ENCODE measurements around the gene SNAP25.

- TF ChIP-seq POLR2A (IDR thresholded peaks at IDR 0.05) (no peak), EP300 (IDR thresholded peaks at IDR 0.05) (no peak)
- TF ChIP-seq, protein P1, sequence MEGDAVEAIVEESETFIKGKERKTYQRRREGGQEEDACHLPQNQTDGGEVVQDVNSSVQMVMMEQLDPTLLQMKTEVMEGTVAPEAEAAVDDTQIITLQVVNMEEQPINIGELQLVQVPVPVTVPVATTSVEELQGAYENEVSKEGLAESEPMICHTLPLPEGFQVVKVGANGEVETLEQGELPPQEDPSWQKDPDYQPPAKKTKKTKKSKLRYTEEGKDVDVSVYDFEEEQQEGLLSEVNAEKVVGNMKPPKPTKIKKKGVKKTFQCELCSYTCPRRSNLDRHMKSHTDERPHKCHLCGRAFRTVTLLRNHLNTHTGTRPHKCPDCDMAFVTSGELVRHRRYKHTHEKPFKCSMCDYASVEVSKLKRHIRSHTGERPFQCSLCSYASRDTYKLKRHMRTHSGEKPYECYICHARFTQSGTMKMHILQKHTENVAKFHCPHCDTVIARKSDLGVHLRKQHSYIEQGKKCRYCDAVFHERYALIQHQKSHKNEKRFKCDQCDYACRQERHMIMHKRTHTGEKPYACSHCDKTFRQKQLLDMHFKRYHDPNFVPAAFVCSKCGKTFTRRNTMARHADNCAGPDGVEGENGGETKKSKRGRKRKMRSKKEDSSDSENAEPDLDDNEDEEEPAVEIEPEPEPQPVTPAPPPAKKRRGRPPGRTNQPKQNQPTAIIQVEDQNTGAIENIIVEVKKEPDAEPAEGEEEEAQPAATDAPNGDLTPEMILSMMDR (IDR thresholded peaks at IDR 0.05): no peak
Observed at GRCh38 chr20:10347086-10347880, 128.7 kb downstream of the SNAP25 start.
